NK-92 (cell line): ENCODE data around the gene DOCK6.

ENCODE experiments used
- DNase-seq: peaks from one replicate; lab custom pipeline; 2025; ENCODE audit not compliant: unreplicated experiment; lab: John Stamatoyannopoulos, UW

DOCK6 gene

GRCh38 chr19:11247391-11247790, 14.9 kb downstream of the DOCK6 start:
- no peak for DNase-seq

- DNase-seq: no peak
These were observed 15.4 kb downstream of the DOCK6 start for GRCh38 chr19:11246941-11247340.

GRCh38 chr19:11244846-11245589, 17.3 kb downstream of the DOCK6 start:
- DNase-seq: no peak

- no peak for DNase-seq
These were observed 18.5 kb downstream of the DOCK6 start for GRCh38 chr19:11243798-11244169.

- DNase-seq: no peak
These were observed 19.2 kb downstream of the DOCK6 start for GRCh38 chr19:11242864-11243797.

GRCh38 chr19:11242025-11242424, 20.3 kb downstream of the DOCK6 start:
- no peak for DNase-seq

GRCh38 chr19:11240008-11240444, 22.3 kb downstream of the DOCK6 start:
- no peak for DNase-seq

- DNase-seq: no peak
These were observed 22.8 kb downstream of the DOCK6 start, which contains the start of gene ANGPTL8 for GRCh38 chr19:11239377-11240000. Gene ANGPTL8, plus strand, starts transcription at chr19:11239619. Its CDS starts 19 bp downstream, at chr19:11239638.

GRCh38 chr19:11238781-11239376, 23.4 kb downstream of the DOCK6 start:
- DNase-seq: no peak

GRCh38 chr19:11238041-11238440, 24.3 kb downstream of the DOCK6 start:
- no peak for DNase-seq

GRCh38 chr19:11237321-11237720, 25.0 kb downstream of the DOCK6 start:
- no peak for DNase-seq

GRCh38 chr19:11236324-11237301, 25.7 kb downstream of the DOCK6 start:
- DNase-seq: no peak

- DNase-seq: no peak
These were observed 27.7 kb downstream of the DOCK6 start for GRCh38 chr19:11234486-11235075.

- DNase-seq: no peak
These were observed 29.3 kb downstream of the DOCK6 start for GRCh38 chr19:11233073-11233472.

- DNase-seq: no peak
These were observed 29.8 kb downstream of the DOCK6 start for GRCh38 chr19:11232555-11232954.

GRCh38 chr19:11230621-11231386, 31.5 kb downstream of the DOCK6 start:
- no peak for DNase-seq

- no peak for DNase-seq
These were observed 35.0 kb downstream of the DOCK6 start for GRCh38 chr19:11227195-11227886.

GRCh38 chr19:11226716-11227166, 35.6 kb downstream of the DOCK6 start:
- no peak for DNase-seq
